H1 (cell line): Measurements from ENCODE around the gene ASIC2.

ENCODE experiments used
- CEBPB ChIP-seq: IDR thresholded peaks from 2 replicates; pipeline ENCODE4 v1.6.1; 2012; ENCODE audit warnings: low read depth, low read length
- CREB1 ChIP-seq: IDR thresholded peaks from 2 replicates; pipeline ENCODE4 v1.6.1; 2012; ENCODE audit warnings: inconsistent platforms
- JUND ChIP-seq: IDR thresholded peaks from 2 replicates; pipeline ENCODE4 v1.6.1; 2011; ENCODE audit warnings: mild to moderate bottlenecking, improper control_type of control experiment, low read length
- POLR2A ChIP-seq, 2 experiments: IDR thresholded peaks; 1 replicate in 1 of 2; 2 replicates in 1 of 2; pipeline ENCODE4 v1.6.1; 2011; ENCODE audit warnings: low read depth in 2 of 2, low read length in 2 of 2, mild to moderate bottlenecking in 2 of 2; ENCODE audit errors: control extremely low read depth in 1 of 2
- RFX5 ChIP-seq: IDR thresholded peaks from 2 replicates; pipeline ENCODE4 v1.6.1; 2011; ENCODE audit warnings: low read depth, low read length, improper control_type of control experiment, borderline replicate concordance
- SUZ12 ChIP-seq: fragments of 200-600 bp; sonication (generic); IDR thresholded peaks from 2 replicates; pipeline ENCODE4 v1.6.1; 2012; ENCODE audit warnings: mild to moderate bottlenecking, inconsistent platforms, low read length, moderate library complexity, mixed read lengths
- TAF1 ChIP-seq: IDR thresholded peaks from 2 replicates; pipeline ENCODE4 v1.6.1; 2011; ENCODE audit warnings: mild to moderate bottlenecking, low read depth, low read length
- TEAD4 ChIP-seq: IDR thresholded peaks from 2 replicates; pipeline ENCODE4 v1.6.1; 2012; ENCODE audit warnings: low read depth, low read length, inconsistent platforms, mixed read lengths
- TF ChIP-seq, protein P1 (sequence below), 3 experiments: IDR thresholded peaks; 1 replicate in 2 of 3; 2 replicates in 1 of 3; pipeline versions ENCODE4 v1.5.1 to v1.6.1; 2011; ENCODE audit warnings: low read length in 3 of 3, mild to moderate bottlenecking in 3 of 3, inconsistent platforms in 2 of 3, low read depth in 1 of 3, moderate library complexity in 1 of 3; ENCODE audit not compliant: insufficient read depth in 1 of 3; ENCODE audit errors: control extremely low read depth in 1 of 3
- TF ChIP-seq, protein P2 (sequence below): IDR thresholded peaks from 2 replicates; pipeline ENCODE4 v1.6.1; 2012; ENCODE audit warnings: inconsistent platforms
- TF ChIP-seq, protein P3 (sequence below): IDR thresholded peaks from 2 replicates; pipeline ENCODE4 v1.6.1; 2011; ENCODE audit warnings: low read length, improper control_type of control experiment

DNA sequence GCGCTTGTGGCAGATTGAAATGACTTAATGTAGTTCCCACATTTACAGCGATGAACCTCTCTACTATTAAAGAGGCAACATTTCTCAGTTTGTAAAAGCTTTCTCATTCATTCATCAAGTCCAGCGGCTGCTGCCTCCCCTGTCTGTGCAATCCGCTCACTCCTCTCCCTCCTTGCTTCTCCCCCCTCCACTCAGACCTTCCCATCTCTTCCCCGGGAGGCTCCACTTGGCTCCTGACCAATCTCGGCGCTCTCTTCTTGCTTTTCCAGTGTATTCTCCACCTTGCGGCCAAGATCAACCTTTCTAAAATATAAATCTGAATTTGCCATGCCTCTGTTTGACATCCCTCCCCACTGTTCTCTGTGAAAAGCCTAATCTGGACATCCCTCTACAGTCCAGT is 117.5 kb downstream of the ASIC2 start:
- TF ChIP-seq, protein P1, sequence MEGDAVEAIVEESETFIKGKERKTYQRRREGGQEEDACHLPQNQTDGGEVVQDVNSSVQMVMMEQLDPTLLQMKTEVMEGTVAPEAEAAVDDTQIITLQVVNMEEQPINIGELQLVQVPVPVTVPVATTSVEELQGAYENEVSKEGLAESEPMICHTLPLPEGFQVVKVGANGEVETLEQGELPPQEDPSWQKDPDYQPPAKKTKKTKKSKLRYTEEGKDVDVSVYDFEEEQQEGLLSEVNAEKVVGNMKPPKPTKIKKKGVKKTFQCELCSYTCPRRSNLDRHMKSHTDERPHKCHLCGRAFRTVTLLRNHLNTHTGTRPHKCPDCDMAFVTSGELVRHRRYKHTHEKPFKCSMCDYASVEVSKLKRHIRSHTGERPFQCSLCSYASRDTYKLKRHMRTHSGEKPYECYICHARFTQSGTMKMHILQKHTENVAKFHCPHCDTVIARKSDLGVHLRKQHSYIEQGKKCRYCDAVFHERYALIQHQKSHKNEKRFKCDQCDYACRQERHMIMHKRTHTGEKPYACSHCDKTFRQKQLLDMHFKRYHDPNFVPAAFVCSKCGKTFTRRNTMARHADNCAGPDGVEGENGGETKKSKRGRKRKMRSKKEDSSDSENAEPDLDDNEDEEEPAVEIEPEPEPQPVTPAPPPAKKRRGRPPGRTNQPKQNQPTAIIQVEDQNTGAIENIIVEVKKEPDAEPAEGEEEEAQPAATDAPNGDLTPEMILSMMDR (IDR thresholded peaks at IDR 0.05; ENCODE audit: control extremely low read depth in 1 of 3, insufficient read depth in 1 of 3, low read depth in 1 of 3, low read length in 3 of 3), result no peak
- TF ChIP-seq CREB1 (no peak), POLR2A (IDR thresholded peaks at IDR 0.05; ENCODE audit: control extremely low read depth in 1 of 2, low read depth in 2 of 2, low read length in 2 of 2) (no peak), JUND (no peak), TAF1 (no peak), SUZ12 (no peak), TEAD4 (no peak), CEBPB (no peak), RFX5 (no peak)
- TF ChIP-seq, protein P2, sequence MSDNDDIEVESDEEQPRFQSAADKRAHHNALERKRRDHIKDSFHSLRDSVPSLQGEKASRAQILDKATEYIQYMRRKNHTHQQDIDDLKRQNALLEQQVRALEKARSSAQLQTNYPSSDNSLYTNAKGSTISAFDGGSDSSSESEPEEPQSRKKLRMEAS, result no peak
- TF ChIP-seq, protein P3, sequence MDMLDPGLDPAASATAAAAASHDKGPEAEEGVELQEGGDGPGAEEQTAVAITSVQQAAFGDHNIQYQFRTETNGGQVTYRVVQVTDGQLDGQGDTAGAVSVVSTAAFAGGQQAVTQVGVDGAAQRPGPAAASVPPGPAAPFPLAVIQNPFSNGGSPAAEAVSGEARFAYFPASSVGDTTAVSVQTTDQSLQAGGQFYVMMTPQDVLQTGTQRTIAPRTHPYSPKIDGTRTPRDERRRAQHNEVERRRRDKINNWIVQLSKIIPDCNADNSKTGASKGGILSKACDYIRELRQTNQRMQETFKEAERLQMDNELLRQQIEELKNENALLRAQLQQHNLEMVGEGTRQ, result no peak
